ENCODE data around the gene KRT82. TPM values are rescaled to one million over a fixed set of nuclear protein-coding genes. Genes with fewer than 3 reads are reported as not detected.

The KRT82 gene
- total RNA-seq, 2 experiments from 2014 or later: not detected

- no TSS peak for BruUV-seq (replicated peaks)
- TF ChIP-seq EZH2phosphoT487 (IDR thresholded peaks at IDR 0.05; ENCODE audit: borderline replicate concordance, low read depth, low read length) (no peak), CTCF (conservative IDR thresholded peaks at IDR 0.05; ENCODE audit: low read length) (no peak)
- DNase-seq (ENCODE audit: low spot score): no peak
- Histone ChIP-seq H3K4me2 (ENCODE audit: low read length) (no peak overlapping the region), H3K27ac (ENCODE audit: low read depth, low read length, poor library complexity, severe bottlenecking) (no peak overlapping the region), H3K9me2 (ENCODE audit: insufficient read depth, low read length) (no peaks in the 10 kb centered on the region), H4K20me1 (ENCODE audit: insufficient read depth, low read length) (no peaks in the 10 kb centered on the region), H3K9me3 (ENCODE audit: low read length) (no peaks in the 10 kb centered on the region), H3K4me3 (ENCODE audit: low read depth, low read length, poor library complexity, severe bottlenecking) (no peak overlapping the region), H3K36me3 (ENCODE audit: insufficient read depth, low read length) (no peaks in the 10 kb centered on the region), H3K4me1 (ENCODE audit: insufficient read depth, low read length, poor library complexity, severe bottlenecking) (peaks cover 39% of the 10 kb centered on the region), H3K79me2 (ENCODE audit: insufficient read depth, low read depth, low read length) (no peaks in the 10 kb centered on the region), H2AFZ (ENCODE audit: low read length) (no peak overlapping the region; the same call in 1 of the 2 replicates)
- intact Hi-C loops (cut with micrococcal nuclease; ENCODE audit: unreplicated experiment): no loop called here
- ChIA-PET CTCF (ENCODE audit: unreplicated experiment) (interaction anchor here (1.0 kb wide), 1 partner anchor 32 kb away, joined by 3 read pairs; no protein-coding TSS in a partner anchor), POLR2A (no interaction called here)
Measured at GRCh38 chr12:52360106-52360662, 46.0 kb downstream of the KRT82 start.

DNA sequence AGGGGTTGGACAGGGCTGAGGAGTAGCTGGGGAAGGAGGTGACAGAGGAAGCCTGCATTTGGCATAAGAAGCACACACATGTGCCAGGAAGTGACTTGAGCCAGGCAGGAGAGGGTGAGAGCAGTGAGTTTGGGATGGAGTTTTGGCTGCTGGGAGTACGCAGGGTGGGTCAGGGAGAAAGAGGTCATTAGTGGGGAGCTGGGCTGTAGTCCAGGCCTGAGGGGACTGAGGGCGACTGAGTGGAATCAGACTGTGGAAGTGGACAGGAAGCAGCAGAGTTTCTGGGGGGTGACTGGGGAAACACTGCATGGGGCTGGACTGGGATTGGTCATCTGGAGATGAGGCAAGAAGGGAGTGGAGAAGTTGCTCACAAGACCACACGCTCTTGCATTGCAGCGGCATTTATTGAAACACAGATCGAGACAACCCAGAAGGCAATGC lies 46.5 kb downstream of the KRT82 start:
- Histone ChIP-seq H3K9me3 (ENCODE audit: low read length) (no peaks in the 10 kb centered on the region), H3K36me3 (ENCODE audit: insufficient read depth, low read length) (no peaks in the 10 kb centered on the region), H3K27ac (ENCODE audit: low read depth, low read length, poor library complexity, severe bottlenecking) (peak overlapping the region; percentile 86), H2AFZ (ENCODE audit: low read length) (peak overlapping the region; percentile 31), H4K20me1 (ENCODE audit: insufficient read depth, low read length) (no peaks in the 10 kb centered on the region), H3K4me1 (ENCODE audit: insufficient read depth, low read length, poor library complexity, severe bottlenecking) (peaks cover 39% of the 10 kb centered on the region), H3K79me2 (ENCODE audit: insufficient read depth, low read depth, low read length) (no peaks in the 10 kb centered on the region), H3K9me2 (ENCODE audit: insufficient read depth, low read length) (no peaks in the 10 kb centered on the region), H3K4me2 (ENCODE audit: low read length) (peak overlapping the region; percentile 67), H3K4me3 (ENCODE audit: low read depth, low read length, poor library complexity, severe bottlenecking) (no peak overlapping the region)
- ChIA-PET CTCF (ENCODE audit: unreplicated experiment) (no interaction called here), POLR2A (no interaction called here)
- no TSS peak for BruUV-seq (replicated peaks)
- TF ChIP-seq EZH2phosphoT487 (IDR thresholded peaks at IDR 0.05; ENCODE audit: borderline replicate concordance, low read depth, low read length) (no peak), CTCF (conservative IDR thresholded peaks at IDR 0.05; ENCODE audit: low read length) (no peak)
- no peak for DNase-seq (ENCODE audit: low spot score)
- intact Hi-C loops (cut with micrococcal nuclease; ENCODE audit: unreplicated experiment): no loop called here

GRCh38 chr12:52358575-52359350 lies 47.4 kb downstream of the KRT82 start:
- no TSS peak for BruUV-seq (replicated peaks)
- Histone ChIP-seq H3K9me3 (ENCODE audit: low read length) (no peaks in the 10 kb centered on the region), H3K9me2 (ENCODE audit: insufficient read depth, low read length) (no peaks in the 10 kb centered on the region), H3K27ac (ENCODE audit: low read depth, low read length, poor library complexity, severe bottlenecking) (peak overlapping the region; percentile 86), H3K79me2 (ENCODE audit: insufficient read depth, low read depth, low read length) (no peaks in the 10 kb centered on the region), H3K4me1 (ENCODE audit: insufficient read depth, low read length, poor library complexity, severe bottlenecking) (peaks cover 39% of the 10 kb centered on the region), H2AFZ (ENCODE audit: low read length) (peak overlapping the region; percentile 61), H3K36me3 (ENCODE audit: insufficient read depth, low read length) (no peaks in the 10 kb centered on the region), H4K20me1 (ENCODE audit: insufficient read depth, low read length) (no peaks in the 10 kb centered on the region), H3K4me3 (ENCODE audit: low read depth, low read length, poor library complexity, severe bottlenecking) (peak overlapping the region; percentile 30), H3K4me2 (ENCODE audit: low read length) (peak overlapping the region; percentile 67)
- DNase-seq (ENCODE audit: low spot score): peak; percentile 91
- intact Hi-C loops (cut with micrococcal nuclease; ENCODE audit: unreplicated experiment): no loop called here
- POLR2A ChIA-PET: interaction anchor here (0.5 to 0.6 kb wide), 4 partner anchors 11 to 971 kb away, joined by 3 to 4 read pairs (median 3); no protein-coding TSS in a partner anchor
- CTCF ChIA-PET (ENCODE audit: unreplicated experiment): interaction anchor here (1.0 kb wide), 1 partner anchor 31 kb away, joined by 3 read pairs; no protein-coding TSS in a partner anchor
- TF ChIP-seq EZH2phosphoT487 (IDR thresholded peaks at IDR 0.05; ENCODE audit: borderline replicate concordance, low read depth, low read length): no peak
- peak; percentile 73 for TF ChIP-seq CTCF (conservative IDR thresholded peaks at IDR 0.05; ENCODE audit: low read length)
